GM12875 (cell line): Measurements from ENCODE around the gene TRABD2A.
"Not testable (repeated sequence)": the region's sequence is repeated elsewhere in the genome, so short reads cannot be mapped to it uniquely, and the experiment has no call there.

Experiments
- H3K4me3 ChIP-seq: one replicate; pipeline ENCODE4 v1.5.1; 2011; ENCODE audit warnings: low read depth, low read length, control low read depth
- CTCF ChIP-seq: IDR thresholded peaks from 2 replicates; pipeline ENCODE4 v1.5.1; 2011; ENCODE audit warnings: low read depth, mild to moderate bottlenecking, control low read depth, inconsistent platforms, low read length, moderate library complexity, borderline replicate concordance; ENCODE audit not compliant: insufficient read depth

Gene TRABD2A

GRCh38 chr2:84878459-84878858 lies 2.4 kb downstream of the TRABD2A start:
- no peak overlapping the region for H3K4me3 ChIP-seq
- no peak for TF ChIP-seq CTCF

GRCh38 chr2:84876369-84876768 lies 4.5 kb downstream of the TRABD2A start:
- no peak for TF ChIP-seq CTCF
- H3K4me3 ChIP-seq: no peak overlapping the region

- not testable (repeated sequence) for H3K4me3 ChIP-seq
These were observed 5.3 kb downstream of the TRABD2A start for GRCh38 chr2:84875619-84876018.

- TF ChIP-seq CTCF: no peak
- H3K4me3 ChIP-seq: no peak overlapping the region
These were observed 5.7 kb downstream of the TRABD2A start for GRCh38 chr2:84875213-84875560.

- no peak for TF ChIP-seq CTCF
- no peak overlapping the region for H3K4me3 ChIP-seq
These were observed 6.3 kb downstream of the TRABD2A start for GRCh38 chr2:84874381-84875212.

GRCh38 chr2:84873350-84873749 lies 7.5 kb downstream of the TRABD2A start:
- H3K4me3 ChIP-seq: no peak overlapping the region
- no peak for TF ChIP-seq CTCF

- not testable (repeated sequence) for H3K4me3 ChIP-seq
These were observed 8.2 kb downstream of the TRABD2A start for GRCh38 chr2:84872691-84873090.

GRCh38 chr2:84870306-84870705 lies 10.6 kb downstream of the TRABD2A start:
- peak; percentile 50; the same call in 1 of the 2 replicates for TF ChIP-seq CTCF
- H3K4me3 ChIP-seq: no peak overlapping the region

- not testable (repeated sequence) for H3K4me3 ChIP-seq
These were observed 12.6 kb downstream of the TRABD2A start for GRCh38 chr2:84868327-84868726.
